ENCODE data around the gene HPN.

Gene HPN

GRCh38 chr19:35039881-35040825 is 1.4 kb upstream of the HPN start:
- H2BK15ac ChIP-seq (ENCODE audit: low read length), result peak overlapping the region; percentile 86
- H3K4me2 ChIP-seq (ENCODE audit: insufficient read depth, low read length, poor library complexity, severe bottlenecking), result peak overlapping the region; percentile 57
- no peak overlapping the region for H3K27ac ChIP-seq (replicated peaks; ENCODE audit: low read length)
- H4K91ac ChIP-seq (ENCODE audit: low read depth, low read length, poor library complexity), result peak overlapping the region; percentile 38
- H2BK12ac ChIP-seq (ENCODE audit: low read length), result peak overlapping the region; percentile 22
- peak overlapping the region; percentile 89 for H3K4ac ChIP-seq (ENCODE audit: low read length)
- peak overlapping the region; percentile 31 for H2BK120ac ChIP-seq (ENCODE audit: low read depth, low read length)
- H2BK5ac ChIP-seq (ENCODE audit: low read length), result peak overlapping the region; percentile 5
- no CpG with 5 or more reads among the region's 39 CpGs for WGBS, 2 donors (ENCODE audit: extremely low coverage in 2 of 2, insufficient read length in 2 of 2, insufficient replicate concordance in 1 of 2)
- H3K9me3 ChIP-seq (replicated peaks in 1 of 2; ENCODE audit: control insufficient read depth in 2 of 2, insufficient read depth in 1 of 2, low read depth in 1 of 2, low read length in 2 of 2), result no peaks in the 10 kb centered on the region
- peak overlapping the region; percentile 63 for H3K9ac ChIP-seq (ENCODE audit: low read depth, low read length, poor library complexity)
- H3K23ac ChIP-seq (ENCODE audit: low read depth, low read length, poor library complexity), result peak overlapping the region; percentile 90
- H3K18ac ChIP-seq (ENCODE audit: low read length), result peak overlapping the region; percentile 74
- H2AK5ac ChIP-seq (ENCODE audit: low read depth, low read length), result peak overlapping the region; percentile 96
- peak overlapping the region in 1 of 2 donors; percentile 29 for H3K4me3 ChIP-seq (ENCODE audit: low read length in 2 of 2)
- peaks cover 0 to 10% (median 0%) of the 10 kb centered on the region in 3 experiments for H3K27me3 ChIP-seq (ENCODE audit: control insufficient read depth in 3 of 3, insufficient read depth in 3 of 3, low read depth in 1 of 3, low read length in 3 of 3)
- H3K14ac ChIP-seq (ENCODE audit: low read length), result no peak overlapping the region
- H3K79me1 ChIP-seq (ENCODE audit: low read depth, low read length), result peaks cover 2% of the 10 kb centered on the region
- H2AFZ ChIP-seq (ENCODE audit: low read length), result peak overlapping the region; percentile 94
- peaks cover 14 to 17% of the 10 kb centered on the region in 2 donors for H3K4me1 ChIP-seq (ENCODE audit: control insufficient read depth in 2 of 2, insufficient read depth in 1 of 2, low read depth in 1 of 2, low read length in 2 of 2)
- no peaks in the 10 kb centered on the region for H3K36me3 ChIP-seq (replicated peaks in 1 of 2; ENCODE audit: control insufficient read depth in 2 of 2, insufficient read depth in 2 of 2, low read length in 2 of 2)
- no peak overlapping the region for H4K8ac ChIP-seq (ENCODE audit: low read depth, low read length)
- no peak for DNase-seq (ENCODE audit: low spot score)

GRCh38 chr19:35040826-35041547 is 534 bp upstream of the HPN start:
- peak overlapping the region; percentile 86 for H2BK12ac ChIP-seq (ENCODE audit: low read length)
- no peak overlapping the region for H3K14ac ChIP-seq (ENCODE audit: low read length)
- H2BK15ac ChIP-seq (ENCODE audit: low read length), result peak overlapping the region; percentile 86
- H3K9me3 ChIP-seq (replicated peaks in 1 of 2; ENCODE audit: control insufficient read depth in 2 of 2, insufficient read depth in 1 of 2, low read depth in 1 of 2, low read length in 2 of 2), result no peaks in the 10 kb centered on the region
- peak overlapping the region; percentile 73 for H3K18ac ChIP-seq (ENCODE audit: low read length)
- H4K91ac ChIP-seq (ENCODE audit: low read depth, low read length, poor library complexity), result no peak overlapping the region
- H2BK5ac ChIP-seq (ENCODE audit: low read length), result peak overlapping the region; percentile 5
- H2BK120ac ChIP-seq (ENCODE audit: low read depth, low read length), result peak overlapping the region; percentile 77
- H3K4ac ChIP-seq (ENCODE audit: low read length), result peak overlapping the region; percentile 89
- H3K4me1 ChIP-seq (ENCODE audit: control insufficient read depth in 2 of 2, insufficient read depth in 1 of 2, low read depth in 1 of 2, low read length in 2 of 2), result peaks cover 14 to 17% of the 10 kb centered on the region in 2 donors
- no peak overlapping the region for H3K4me3 ChIP-seq (ENCODE audit: low read length in 2 of 2)
- H3K27me3 ChIP-seq (ENCODE audit: control insufficient read depth in 3 of 3, insufficient read depth in 3 of 3, low read depth in 1 of 3, low read length in 3 of 3), result peaks cover 0 to 10% (median 0%) of the 10 kb centered on the region in 3 experiments
- H2AK5ac ChIP-seq (ENCODE audit: low read depth, low read length), result peak overlapping the region; percentile 97
- H4K8ac ChIP-seq (ENCODE audit: low read depth, low read length), result peak overlapping the region; percentile 54
- peak overlapping the region; percentile 94 for H2AFZ ChIP-seq (ENCODE audit: low read length)
- peak overlapping the region; percentile 90 for H3K23ac ChIP-seq (ENCODE audit: low read depth, low read length, poor library complexity)
- no CpG with 5 or more reads among the region's 36 CpGs for WGBS, 2 donors (ENCODE audit: extremely low coverage in 2 of 2, insufficient read length in 2 of 2, insufficient replicate concordance in 1 of 2)
- peak overlapping the region; percentile 63 for H3K9ac ChIP-seq (ENCODE audit: low read depth, low read length, poor library complexity)
- H3K4me2 ChIP-seq (ENCODE audit: insufficient read depth, low read length, poor library complexity, severe bottlenecking), result peak overlapping the region; percentile 48
- DNase-seq (ENCODE audit: low spot score), result no peak
- no peaks in the 10 kb centered on the region for H3K36me3 ChIP-seq (replicated peaks in 1 of 2; ENCODE audit: control insufficient read depth in 2 of 2, insufficient read depth in 2 of 2, low read length in 2 of 2)
- no peak overlapping the region for H3K27ac ChIP-seq (replicated peaks; ENCODE audit: low read length)
- H3K79me1 ChIP-seq (ENCODE audit: low read depth, low read length), result peaks cover 2% of the 10 kb centered on the region

- no peak overlapping the region for H4K8ac ChIP-seq (ENCODE audit: low read depth, low read length)
- H3K4me2 ChIP-seq (ENCODE audit: insufficient read depth, low read length, poor library complexity, severe bottlenecking), result no peak overlapping the region
- no peak overlapping the region for H3K4me3 ChIP-seq (ENCODE audit: low read length in 2 of 2)
- peak overlapping the region; percentile 91 for H2BK15ac ChIP-seq (ENCODE audit: low read length)
- peaks cover 14 to 17% of the 10 kb centered on the region in 2 donors for H3K4me1 ChIP-seq (ENCODE audit: control insufficient read depth in 2 of 2, insufficient read depth in 1 of 2, low read depth in 1 of 2, low read length in 2 of 2)
- no peak overlapping the region for H4K91ac ChIP-seq (ENCODE audit: low read depth, low read length, poor library complexity)
- no peak overlapping the region for H3K23ac ChIP-seq (ENCODE audit: low read depth, low read length, poor library complexity)
- no peak overlapping the region for H2BK5ac ChIP-seq (ENCODE audit: low read length)
- no peak overlapping the region for H3K27ac ChIP-seq (replicated peaks; ENCODE audit: low read length)
- H3K4ac ChIP-seq (ENCODE audit: low read length), result peak overlapping the region; percentile 29
- H3K27me3 ChIP-seq (ENCODE audit: control insufficient read depth in 3 of 3, insufficient read depth in 3 of 3, low read depth in 1 of 3, low read length in 3 of 3), result peaks cover 0 to 10% (median 0%) of the 10 kb centered on the region in 3 experiments
- peak overlapping the region; percentile 91 for H2BK12ac ChIP-seq (ENCODE audit: low read length)
- no peak overlapping the region for H2BK120ac ChIP-seq (ENCODE audit: low read depth, low read length)
- H3K9me3 ChIP-seq (replicated peaks in 1 of 2; ENCODE audit: control insufficient read depth in 2 of 2, insufficient read depth in 1 of 2, low read depth in 1 of 2, low read length in 2 of 2), result no peaks in the 10 kb centered on the region
- H3K14ac ChIP-seq (ENCODE audit: low read length), result no peak overlapping the region
- peak overlapping the region; percentile 79 for H3K18ac ChIP-seq (ENCODE audit: low read length)
- peaks cover 2% of the 10 kb centered on the region for H3K79me1 ChIP-seq (ENCODE audit: low read depth, low read length)
- H2AFZ ChIP-seq (ENCODE audit: low read length), result no peak overlapping the region
- H2AK5ac ChIP-seq (ENCODE audit: low read depth, low read length), result peak overlapping the region; percentile 97
- no CpG with 5 or more reads among the region's 14 CpGs for WGBS, 2 donors (ENCODE audit: extremely low coverage in 2 of 2, insufficient read length in 2 of 2, insufficient replicate concordance in 1 of 2)
- no peak overlapping the region for H3K9ac ChIP-seq (ENCODE audit: low read depth, low read length, poor library complexity)
- no peak for DNase-seq (ENCODE audit: low spot score)
- H3K36me3 ChIP-seq (replicated peaks in 1 of 2; ENCODE audit: control insufficient read depth in 2 of 2, insufficient read depth in 2 of 2, low read length in 2 of 2), result no peaks in the 10 kb centered on the region
Measured at GRCh38 chr19:35042056-35042730, 672 bp downstream of the HPN start.
